ENCODE data around the gene RPUSD1. TPM values are rescaled to one million over a fixed set of nuclear protein-coding genes. Genes with fewer than 3 reads are reported as not detected.
A peak's percentile ranks its signal among the peaks of the same experiment; 100 is the strongest.

The RPUSD1 gene
- polyA plus RNA-seq, 1 donor (not counting 4 experiments of a cell fraction or from before 2014, with no cell fraction given) = 11.9 TPM

DNA sequence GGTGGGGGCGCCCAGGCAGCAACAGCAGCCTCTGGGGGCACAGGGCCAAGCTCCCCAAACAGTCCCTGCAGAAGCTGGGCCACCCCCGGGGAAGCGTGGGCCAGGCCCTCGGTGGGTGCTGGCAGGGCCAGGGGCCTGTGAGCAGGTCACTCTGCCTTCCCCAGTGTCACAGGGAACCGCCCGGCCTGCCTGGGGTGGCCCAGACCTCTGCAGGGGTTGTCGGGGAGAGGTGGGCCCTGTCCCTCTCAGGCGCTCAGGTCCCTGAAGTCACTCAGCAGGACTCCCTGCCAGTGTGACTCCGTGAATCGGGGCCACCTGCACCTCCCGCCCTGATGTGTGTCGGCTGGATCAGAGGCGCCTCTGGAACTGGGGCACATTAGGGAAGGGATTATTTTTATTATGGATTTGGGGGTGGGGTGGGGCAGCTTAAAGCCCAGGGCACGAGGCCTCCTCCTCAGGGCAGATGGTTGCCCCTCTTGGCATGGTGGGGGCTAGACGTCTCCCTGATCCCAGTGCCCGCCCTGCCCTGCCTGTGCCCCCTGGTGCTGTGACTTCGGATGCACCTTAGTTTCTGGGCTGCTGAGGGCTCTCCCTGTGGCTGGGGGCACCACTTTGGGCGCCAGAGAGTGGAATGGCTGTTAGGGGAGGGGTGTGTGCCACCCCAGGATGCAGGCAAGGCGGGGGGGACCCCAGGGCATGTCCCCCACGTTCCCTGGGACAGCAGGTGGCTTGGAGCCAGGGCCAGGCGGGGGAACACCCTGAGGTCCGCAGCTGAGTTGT is 13.6 kb upstream of the RPUSD1 start:
- H3K4me1 ChIP-seq (ENCODE audit: control insufficient read depth, extremely low read depth, insufficient read depth, low read length) = no peaks in the 10 kb centered on the region
- H3K4me2 ChIP-seq (ENCODE audit: control insufficient read depth, extremely low read depth, insufficient read depth, low read depth, low read length) = no peak overlapping the region
- H3K9me3 ChIP-seq (ENCODE audit: control insufficient read depth, low read depth, low read length) = no peaks in the 10 kb centered on the region
- peaks cover 2% of the 10 kb centered on the region for H4K20me1 ChIP-seq (ENCODE audit: control insufficient read depth, extremely low read depth, insufficient read depth, low read length)
- no peak overlapping the region for H3K4me3 ChIP-seq (ENCODE audit: control insufficient read depth in 2 of 3, extremely low read depth in 1 of 3, insufficient read depth in 2 of 3, low read depth in 1 of 3, low read length in 3 of 3)
- peaks cover 44% of the 10 kb centered on the region for H3K27me3 ChIP-seq (ENCODE audit: control insufficient read depth, extremely low read depth, insufficient read depth, low read length)
- dilution Hi-C loops (cut with MboI; ENCODE audit: extremely low pct_ligation_motif_present, low sequenced_read_pairs) = no loop called here
- no peaks in the 10 kb centered on the region for H3K36me3 ChIP-seq (ENCODE audit: control insufficient read depth in 2 of 2, extremely low read depth in 1 of 2, insufficient read depth in 2 of 2, low read length in 2 of 2)
- FAIRE-seq (no peak), DNase-seq (ENCODE audit: low read depth, low spot score) (no peak)
- no peak overlapping the region for H2AFZ ChIP-seq (ENCODE audit: control insufficient read depth, low read length)
- no peaks in the 10 kb centered on the region for H3K79me2 ChIP-seq (ENCODE audit: control insufficient read depth, insufficient read depth, low read length)
- TF ChIP-seq, protein P1, sequence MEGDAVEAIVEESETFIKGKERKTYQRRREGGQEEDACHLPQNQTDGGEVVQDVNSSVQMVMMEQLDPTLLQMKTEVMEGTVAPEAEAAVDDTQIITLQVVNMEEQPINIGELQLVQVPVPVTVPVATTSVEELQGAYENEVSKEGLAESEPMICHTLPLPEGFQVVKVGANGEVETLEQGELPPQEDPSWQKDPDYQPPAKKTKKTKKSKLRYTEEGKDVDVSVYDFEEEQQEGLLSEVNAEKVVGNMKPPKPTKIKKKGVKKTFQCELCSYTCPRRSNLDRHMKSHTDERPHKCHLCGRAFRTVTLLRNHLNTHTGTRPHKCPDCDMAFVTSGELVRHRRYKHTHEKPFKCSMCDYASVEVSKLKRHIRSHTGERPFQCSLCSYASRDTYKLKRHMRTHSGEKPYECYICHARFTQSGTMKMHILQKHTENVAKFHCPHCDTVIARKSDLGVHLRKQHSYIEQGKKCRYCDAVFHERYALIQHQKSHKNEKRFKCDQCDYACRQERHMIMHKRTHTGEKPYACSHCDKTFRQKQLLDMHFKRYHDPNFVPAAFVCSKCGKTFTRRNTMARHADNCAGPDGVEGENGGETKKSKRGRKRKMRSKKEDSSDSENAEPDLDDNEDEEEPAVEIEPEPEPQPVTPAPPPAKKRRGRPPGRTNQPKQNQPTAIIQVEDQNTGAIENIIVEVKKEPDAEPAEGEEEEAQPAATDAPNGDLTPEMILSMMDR (optimal IDR thresholded peaks at IDR 0.05 in 1 of 3, IDR thresholded peaks at IDR 0.05 in 1 of 3, conservative IDR thresholded peaks at IDR 0.05 in 1 of 3; ENCODE audit: extremely low read depth in 1 of 3, insufficient read depth in 2 of 3, low read length in 3 of 3) = no peak
- no peak for TF ChIP-seq EZH2 (IDR thresholded peaks at IDR 0.05; ENCODE audit: low read length)
- H3K27ac ChIP-seq (ENCODE audit: control insufficient read depth, insufficient read depth, low read length) = no peak overlapping the region
- H3K9ac ChIP-seq (ENCODE audit: control insufficient read depth, extremely low read depth, insufficient read depth, low read length) = no peak overlapping the region
- H3K9me1 ChIP-seq (ENCODE audit: control insufficient read depth, extremely low read depth, insufficient read depth, low read length) = no peaks in the 10 kb centered on the region

DNA sequence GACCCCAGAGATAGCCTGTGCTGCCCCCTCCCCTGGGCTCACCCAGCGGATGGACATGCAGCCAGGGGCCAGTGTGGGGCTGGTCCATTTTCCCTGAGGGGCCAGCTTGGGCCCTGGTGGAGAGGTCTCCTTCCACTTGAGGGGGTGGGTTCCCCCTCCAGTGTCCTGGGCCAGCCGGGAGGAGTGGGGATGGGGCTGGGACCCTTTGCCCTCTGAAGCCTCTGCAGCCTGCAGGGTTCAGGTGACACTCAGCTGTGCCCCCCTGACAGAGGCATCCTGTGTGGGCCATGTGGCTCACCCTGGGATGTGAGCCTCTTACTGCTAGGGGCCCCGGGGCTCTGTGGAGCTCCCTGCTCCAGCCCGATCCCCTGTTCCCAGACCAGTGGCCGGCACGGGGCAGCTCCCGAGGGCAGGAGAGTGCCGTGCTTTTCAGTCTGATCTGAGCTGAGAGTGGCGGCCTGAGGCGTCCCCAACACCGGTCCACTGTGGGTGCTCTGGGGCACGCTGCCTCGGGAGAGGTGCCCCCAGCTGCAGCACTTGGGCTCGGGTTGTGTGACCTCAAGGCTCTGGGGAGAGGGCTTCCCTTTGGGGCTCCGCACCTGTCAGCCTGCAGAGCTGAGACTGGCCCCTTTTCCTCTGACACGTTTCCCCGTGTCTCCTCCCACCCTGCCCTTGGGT is 12.8 kb upstream of the RPUSD1 start:
- DNase-seq (ENCODE audit: low read depth, low spot score) (no peak), FAIRE-seq (no peak)
- H3K9me1 ChIP-seq (ENCODE audit: control insufficient read depth, extremely low read depth, insufficient read depth, low read length) = no peaks in the 10 kb centered on the region
- H2AFZ ChIP-seq (ENCODE audit: control insufficient read depth, low read length) = no peak overlapping the region
- peaks cover 2% of the 10 kb centered on the region for H4K20me1 ChIP-seq (ENCODE audit: control insufficient read depth, extremely low read depth, insufficient read depth, low read length)
- no peaks in the 10 kb centered on the region for H3K9me3 ChIP-seq (ENCODE audit: control insufficient read depth, low read depth, low read length)
- no peaks in the 10 kb centered on the region for H3K79me2 ChIP-seq (ENCODE audit: control insufficient read depth, insufficient read depth, low read length)
- H3K36me3 ChIP-seq (ENCODE audit: control insufficient read depth in 2 of 2, extremely low read depth in 1 of 2, insufficient read depth in 2 of 2, low read length in 2 of 2) = no peaks in the 10 kb centered on the region
- no peak overlapping the region for H3K9ac ChIP-seq (ENCODE audit: control insufficient read depth, extremely low read depth, insufficient read depth, low read length)
- dilution Hi-C loops (cut with MboI; ENCODE audit: extremely low pct_ligation_motif_present, low sequenced_read_pairs) = no loop called here
- TF ChIP-seq, protein P1 (optimal IDR thresholded peaks at IDR 0.05 in 1 of 3, IDR thresholded peaks at IDR 0.05 in 1 of 3, conservative IDR thresholded peaks at IDR 0.05 in 1 of 3; ENCODE audit: extremely low read depth in 1 of 3, insufficient read depth in 2 of 3, low read length in 3 of 3) = no peak
- TF ChIP-seq EZH2 (IDR thresholded peaks at IDR 0.05; ENCODE audit: low read length) = peak; percentile 68
- no peak overlapping the region for H3K4me3 ChIP-seq (ENCODE audit: control insufficient read depth in 2 of 3, extremely low read depth in 1 of 3, insufficient read depth in 2 of 3, low read depth in 1 of 3, low read length in 3 of 3)
- peaks cover 44% of the 10 kb centered on the region for H3K27me3 ChIP-seq (ENCODE audit: control insufficient read depth, extremely low read depth, insufficient read depth, low read length)
- no peaks in the 10 kb centered on the region for H3K4me1 ChIP-seq (ENCODE audit: control insufficient read depth, extremely low read depth, insufficient read depth, low read length)
- no peak overlapping the region for H3K27ac ChIP-seq (ENCODE audit: control insufficient read depth, insufficient read depth, low read length)
- H3K4me2 ChIP-seq (ENCODE audit: control insufficient read depth, extremely low read depth, insufficient read depth, low read depth, low read length) = no peak overlapping the region

Measured in keratinocyte (primary cell).